Measurements from ENCODE around the gene SPC24. TPM values are rescaled to one million over a fixed set of nuclear protein-coding genes. Genes with fewer than 3 reads are reported as not detected.
"Not testable (repeated sequence)": the region's sequence is repeated elsewhere in the genome, so short reads cannot be mapped to it uniquely, and the experiment has no call there.

SPC24 gene
- total RNA-seq, 1 donor from 2014 or later, result 33.0 TPM

DNA sequence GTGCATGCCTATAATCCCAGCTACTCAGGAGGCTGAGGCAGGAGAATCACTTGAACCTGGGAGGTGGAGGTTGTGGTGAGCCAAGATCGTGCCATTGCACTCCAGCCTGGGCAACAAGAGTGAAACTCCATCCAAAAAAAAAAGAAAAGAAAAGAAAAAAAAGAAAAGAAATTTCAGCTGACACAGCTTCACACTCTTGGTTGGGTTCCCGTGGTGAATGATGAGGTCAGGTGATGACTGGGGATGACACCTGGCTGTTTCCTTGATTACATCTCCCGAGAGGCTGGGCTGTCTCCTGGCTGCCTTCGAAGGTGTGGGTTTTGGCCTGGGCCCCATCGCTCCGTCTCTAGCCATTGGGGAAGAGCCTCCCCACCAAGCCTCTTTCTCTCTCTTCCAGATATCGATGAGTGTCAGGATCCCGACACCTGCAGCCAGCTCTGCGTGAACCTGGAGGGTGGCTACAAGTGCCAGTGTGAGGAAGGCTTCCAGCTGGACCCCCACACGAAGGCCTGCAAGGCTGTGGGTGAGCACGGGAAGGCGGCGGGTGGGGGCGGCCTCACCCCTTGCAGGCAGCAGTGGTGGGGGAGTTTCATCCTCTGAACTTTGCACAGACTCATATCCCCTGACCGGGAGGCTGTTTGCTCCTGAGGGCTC is 44.3 kb downstream of the SPC24 start:
- DNase-seq (ENCODE audit: low read depth), result no peak
- no peak for TF ChIP-seq CTCF (conservative IDR thresholded peaks at IDR 0.05; ENCODE audit: low read depth, low read length)
- no peak overlapping the region for H3K4me3 ChIP-seq (ENCODE audit: low read depth, low read length)

- DNase-seq (ENCODE audit: low read depth), result no peak
- no peak for TF ChIP-seq CTCF (conservative IDR thresholded peaks at IDR 0.05; ENCODE audit: low read depth, low read length)
- H3K4me3 ChIP-seq (ENCODE audit: low read depth, low read length), result no peak overlapping the region
These were observed 46.8 kb downstream of the SPC24 start for GRCh38 chr19:11108746-11109145.

DNA sequence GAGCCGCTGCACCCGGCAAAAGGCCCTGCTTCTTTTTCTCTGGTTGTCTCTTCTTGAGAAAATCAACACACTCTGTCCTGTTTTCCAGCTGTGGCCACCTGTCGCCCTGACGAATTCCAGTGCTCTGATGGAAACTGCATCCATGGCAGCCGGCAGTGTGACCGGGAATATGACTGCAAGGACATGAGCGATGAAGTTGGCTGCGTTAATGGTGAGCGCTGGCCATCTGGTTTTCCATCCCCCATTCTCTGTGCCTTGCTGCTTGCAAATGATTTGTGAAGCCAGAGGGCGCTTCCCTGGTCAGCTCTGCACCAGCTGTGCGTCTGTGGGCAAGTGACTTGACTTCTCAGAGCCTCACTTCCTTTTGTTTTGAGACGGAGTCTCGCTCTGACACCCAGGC is 49.1 kb downstream of the SPC24 start:
- DNase-seq (ENCODE audit: low read depth), result no peak
- H3K4me3 ChIP-seq (ENCODE audit: low read depth, low read length), result no peak overlapping the region
- no peak for TF ChIP-seq CTCF (conservative IDR thresholded peaks at IDR 0.05; ENCODE audit: low read depth, low read length)

DNA sequence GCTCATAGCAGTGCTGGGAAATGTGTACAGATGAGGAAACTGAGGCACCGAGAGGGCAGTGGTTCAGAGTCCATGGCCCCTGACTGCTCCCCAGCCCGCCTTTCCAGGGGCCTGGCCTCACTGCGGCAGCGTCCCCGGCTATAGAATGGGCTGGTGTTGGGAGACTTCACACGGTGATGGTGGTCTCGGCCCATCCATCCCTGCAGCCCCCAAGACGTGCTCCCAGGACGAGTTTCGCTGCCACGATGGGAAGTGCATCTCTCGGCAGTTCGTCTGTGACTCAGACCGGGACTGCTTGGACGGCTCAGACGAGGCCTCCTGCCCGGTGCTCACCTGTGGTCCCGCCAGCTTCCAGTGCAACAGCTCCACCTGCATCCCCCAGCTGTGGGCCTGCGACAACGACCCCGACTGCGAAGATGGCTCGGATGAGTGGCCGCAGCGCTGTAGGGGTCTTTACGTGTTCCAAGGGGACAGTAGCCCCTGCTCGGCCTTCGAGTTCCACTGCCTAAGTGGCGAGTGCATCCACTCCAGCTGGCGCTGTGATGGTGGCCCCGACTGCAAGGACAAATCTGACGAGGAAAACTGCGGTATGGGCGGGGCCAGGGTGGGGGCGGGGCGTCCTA is 50.5 kb downstream of the SPC24 start:
- H3K4me3 ChIP-seq (ENCODE audit: low read depth, low read length), result no peak overlapping the region
- DNase-seq (ENCODE audit: low read depth), result no peak
- TF ChIP-seq CTCF (conservative IDR thresholded peaks at IDR 0.05; ENCODE audit: low read depth, low read length), result no peak

GRCh38 chr19:11103667-11104066 is 51.9 kb downstream of the SPC24 start:
- not testable (repeated sequence) for H3K4me3 ChIP-seq (ENCODE audit: low read depth, low read length); DNase-seq (ENCODE audit: low read depth)

DNA sequence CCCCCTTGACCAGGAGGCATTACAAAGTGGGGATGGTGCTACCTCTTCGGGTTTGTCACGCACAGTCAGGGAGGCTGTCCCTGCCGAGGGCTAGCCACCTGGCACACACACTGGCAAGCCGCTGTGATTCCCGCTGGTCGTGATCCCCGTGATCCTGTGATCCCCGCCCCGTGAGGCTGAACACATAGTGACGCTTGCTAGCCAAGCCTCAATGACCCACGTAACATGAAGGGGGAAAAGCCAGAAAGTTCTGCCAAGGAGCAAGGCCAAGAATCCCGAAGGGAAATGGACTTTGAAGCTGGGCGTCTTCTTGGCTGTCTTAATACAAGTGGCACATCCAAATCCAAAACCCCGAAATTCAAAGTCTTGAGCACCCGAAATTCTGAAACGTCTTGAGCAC is 52.6 kb downstream of the SPC24 start:
- no peak for TF ChIP-seq CTCF (conservative IDR thresholded peaks at IDR 0.05; ENCODE audit: low read depth, low read length)
- no peak overlapping the region for H3K4me3 ChIP-seq (ENCODE audit: low read depth, low read length)
- no peak for DNase-seq (ENCODE audit: low read depth)

DNA sequence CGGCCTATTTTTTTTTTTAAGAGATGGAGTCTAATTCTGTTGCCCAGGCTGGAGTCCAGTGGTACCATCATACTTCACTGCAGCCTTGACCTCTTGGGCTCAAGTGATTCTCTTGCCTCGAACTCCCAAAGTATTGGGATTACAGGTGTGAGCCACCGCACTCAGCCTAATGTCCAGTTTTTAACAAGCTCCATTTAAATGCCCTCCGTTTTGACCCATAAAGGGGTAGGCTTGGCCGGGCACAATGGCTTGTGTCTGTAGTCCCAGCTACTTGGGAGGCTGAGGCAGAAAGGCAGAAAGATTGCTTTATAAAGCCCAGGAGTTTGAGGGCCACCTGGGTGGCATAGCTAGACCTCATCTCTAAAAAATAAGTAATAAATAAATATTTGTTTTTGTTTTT is 54.5 kb downstream of the SPC24 start:
- no peak for TF ChIP-seq CTCF (conservative IDR thresholded peaks at IDR 0.05; ENCODE audit: low read depth, low read length)
- H3K4me3 ChIP-seq (ENCODE audit: low read depth, low read length), result no peak overlapping the region
- no peak for DNase-seq (ENCODE audit: low read depth)
